ENCODE results near the gene EWSR1. TPM values are rescaled to one million over a fixed set of nuclear protein-coding genes. Genes with fewer than 3 reads are reported as not detected.

EWSR1 gene
- total RNA-seq, 1 experiment from 2014 or later, result 462 TPM

- Mint-ChIP-seq H3K27ac (peak overlapping the region in 2 of 3 experiments; percentile 12 to 70; a peak in 4 of 7 replicates), H3K27me3 (ENCODE audit: low read depth) (no peaks in the 10 kb centered on the region), H3K4me3 (peak overlapping the region; percentile 92 to 93), H3K9me3 (peaks cover 0 to 4% of the 10 kb centered on the region in 2 experiments; a peak in 2 of 5 replicates), H3K4me1 (peaks cover 44 to 51% of the 10 kb centered on the region in 2 experiments), H3K36me3 (ENCODE audit: insufficient read depth in 1 of 3, low read depth in 3 of 3) (peaks cover 66 to 82% (median 80%) of the 10 kb centered on the region in 3 experiments)
- no peak overlapping the region for H3K56ac ChIP-seq (ENCODE audit: insufficient read length, low read depth, low read length)
- H2BK120ac ChIP-seq (ENCODE audit: low read depth, low read length, poor library complexity, severe bottlenecking), result no peak overlapping the region
- no peak for DNase-seq
- H3K4me1 ChIP-seq (ENCODE audit: insufficient read depth, low read length), result peaks cover 8% of the 10 kb centered on the region
- H2AK5ac ChIP-seq (ENCODE audit: insufficient read length, low read length), result no peak overlapping the region
- TF ChIP-seq, protein P1, sequence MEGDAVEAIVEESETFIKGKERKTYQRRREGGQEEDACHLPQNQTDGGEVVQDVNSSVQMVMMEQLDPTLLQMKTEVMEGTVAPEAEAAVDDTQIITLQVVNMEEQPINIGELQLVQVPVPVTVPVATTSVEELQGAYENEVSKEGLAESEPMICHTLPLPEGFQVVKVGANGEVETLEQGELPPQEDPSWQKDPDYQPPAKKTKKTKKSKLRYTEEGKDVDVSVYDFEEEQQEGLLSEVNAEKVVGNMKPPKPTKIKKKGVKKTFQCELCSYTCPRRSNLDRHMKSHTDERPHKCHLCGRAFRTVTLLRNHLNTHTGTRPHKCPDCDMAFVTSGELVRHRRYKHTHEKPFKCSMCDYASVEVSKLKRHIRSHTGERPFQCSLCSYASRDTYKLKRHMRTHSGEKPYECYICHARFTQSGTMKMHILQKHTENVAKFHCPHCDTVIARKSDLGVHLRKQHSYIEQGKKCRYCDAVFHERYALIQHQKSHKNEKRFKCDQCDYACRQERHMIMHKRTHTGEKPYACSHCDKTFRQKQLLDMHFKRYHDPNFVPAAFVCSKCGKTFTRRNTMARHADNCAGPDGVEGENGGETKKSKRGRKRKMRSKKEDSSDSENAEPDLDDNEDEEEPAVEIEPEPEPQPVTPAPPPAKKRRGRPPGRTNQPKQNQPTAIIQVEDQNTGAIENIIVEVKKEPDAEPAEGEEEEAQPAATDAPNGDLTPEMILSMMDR (conservative IDR thresholded peaks at IDR 0.05), result no peak
- no peaks in the 10 kb centered on the region for H3K79me1 ChIP-seq (ENCODE audit: insufficient read depth, low read depth, low read length, poor library complexity, severe bottlenecking)
- no peak overlapping the region for H3T11ph ChIP-seq (ENCODE audit: low read length)
- no peaks in the 10 kb centered on the region for H3K27me3 ChIP-seq (ENCODE audit: insufficient read depth, low read length)
- no peak overlapping the region for H3K18ac ChIP-seq (ENCODE audit: insufficient read length, low read depth, low read length)
- H3K14ac ChIP-seq (ENCODE audit: insufficient read depth, low read length), result no peak overlapping the region
- H3K23ac ChIP-seq (ENCODE audit: insufficient read length, low read depth, low read length), result no peak overlapping the region
- H2AFZ ChIP-seq (ENCODE audit: low read length), result no peak overlapping the region
- no CpG with 5 or more reads among the region's 9 CpGs for WGBS (ENCODE audit: extremely low coverage, insufficient read length, low lambda C conversion rate)
- H3K9ac ChIP-seq (ENCODE audit: extremely low read depth, insufficient read length, low read length), result peak overlapping the region; percentile 99
- no peak overlapping the region for H3K4ac ChIP-seq (ENCODE audit: low read depth, low read length)
- no peak overlapping the region for H2BK20ac ChIP-seq (ENCODE audit: low read depth, low read length, poor library complexity, severe bottlenecking)
- no peak overlapping the region for H4K5ac ChIP-seq (ENCODE audit: insufficient read length, low read depth, low read length)
- no peak overlapping the region for H4K91ac ChIP-seq (ENCODE audit: insufficient read length, low read depth, low read length)
- peak overlapping the region; percentile 92 for H3K4me2 ChIP-seq (ENCODE audit: insufficient read depth, insufficient read length, low read length)
- peaks cover 58% of the 10 kb centered on the region for H3K79me2 ChIP-seq (ENCODE audit: insufficient read depth, low read length)
- no peak overlapping the region for H2BK5ac ChIP-seq (ENCODE audit: insufficient read length, low read length)
- no peak overlapping the region for H2BK15ac ChIP-seq (ENCODE audit: low read depth, low read length)
- H4K8ac ChIP-seq (replicated peaks; ENCODE audit: insufficient read length, low read depth, low read length), result no peak overlapping the region
- H2BK12ac ChIP-seq (ENCODE audit: insufficient read length, low read depth, low read length), result no peak overlapping the region
- no peak overlapping the region for H3K27ac ChIP-seq (ENCODE audit: insufficient read length, low read depth, low read length)
- H3K9me3 ChIP-seq (ENCODE audit: control insufficient read depth, low read depth, low read length), result no peaks in the 10 kb centered on the region
- H3K23me2 ChIP-seq (ENCODE audit: insufficient read length, low read depth, low read length, poor library complexity, severe bottlenecking), result peaks cover 23% of the 10 kb centered on the region
- H4K20me1 ChIP-seq (ENCODE audit: control insufficient read depth, insufficient read depth, insufficient read length), result no peaks in the 10 kb centered on the region
Observed at GRCh38 chr22:29270475-29271271, 2.6 kb downstream of the EWSR1 start.
